ENCODE results near the gene MAN1A1.

MAN1A1 gene

DNA sequence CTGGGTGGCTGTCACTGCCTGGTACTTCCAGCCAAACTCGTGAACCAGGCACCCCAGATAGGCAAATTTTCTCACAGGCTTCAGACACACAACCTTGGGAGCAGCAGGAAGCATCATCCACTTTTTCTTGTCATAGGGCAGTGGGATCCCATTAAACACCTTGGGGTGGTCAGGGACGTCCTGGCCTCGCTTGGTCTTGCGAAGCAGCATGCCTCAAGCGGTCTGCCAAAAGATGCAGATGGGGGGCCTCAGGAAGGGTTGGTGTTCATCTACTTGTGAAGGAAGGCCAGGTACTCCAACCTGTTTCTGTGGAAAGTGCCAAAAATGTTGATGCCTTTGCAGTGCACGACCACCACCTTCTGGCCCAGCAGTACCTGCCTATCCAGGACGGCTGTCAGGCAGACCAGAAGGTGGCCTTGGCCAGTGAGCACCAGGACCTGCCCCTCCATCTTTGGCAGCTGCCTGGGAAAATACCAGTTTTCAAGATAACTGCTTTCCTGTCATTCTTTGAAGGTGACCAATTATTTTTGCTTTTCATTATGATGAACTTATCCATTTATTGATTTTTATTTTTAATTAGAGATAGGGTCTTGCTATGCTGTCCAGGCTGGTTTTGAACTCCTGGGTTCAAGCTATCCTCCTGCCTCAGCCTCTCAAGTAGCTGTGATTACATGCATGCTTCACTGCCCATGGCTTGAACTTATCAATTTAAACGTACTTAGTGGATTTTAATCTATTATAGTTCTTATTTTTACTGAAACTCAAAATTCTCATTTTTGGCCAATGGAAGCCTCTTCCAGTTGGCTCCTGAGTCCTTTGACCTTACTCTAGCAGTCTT lies 80.1 kb downstream of the MAN1A1 start:
- DNase-seq (no peak), ATAC-seq (no peak)

DNA sequence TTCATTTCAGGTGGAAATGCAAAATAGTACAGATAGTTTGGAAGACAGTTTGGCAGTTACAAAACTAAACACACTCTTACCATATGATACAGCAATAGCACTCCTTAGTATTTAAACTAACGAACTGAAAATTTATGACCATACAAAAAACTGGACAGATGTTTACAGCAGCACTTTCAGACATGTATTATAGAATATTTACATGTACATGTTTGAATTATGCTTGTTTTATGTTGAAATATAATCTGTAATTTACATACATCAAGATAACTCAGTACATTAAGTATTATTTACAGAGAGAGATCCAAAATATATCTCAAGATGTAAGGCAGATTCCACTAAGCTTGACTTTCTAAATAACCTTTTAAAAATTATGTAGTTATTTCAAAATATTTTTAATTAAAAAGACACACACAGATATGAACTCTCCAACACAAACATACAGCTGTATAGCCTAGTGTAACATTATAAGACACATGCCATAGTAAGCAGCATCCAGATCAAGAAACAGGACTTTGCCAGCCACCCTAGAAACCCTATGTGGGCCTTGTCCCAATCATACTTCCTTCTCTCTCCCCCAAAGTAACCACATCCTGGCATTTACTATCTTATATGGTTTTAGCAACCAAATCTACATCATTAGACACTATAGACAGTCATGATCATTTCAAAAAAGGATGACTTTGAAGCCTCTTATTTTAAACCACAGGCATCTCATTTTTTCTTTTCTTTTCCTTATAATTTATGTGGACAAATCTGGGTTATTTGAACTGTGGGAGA lies 82.2 kb downstream of the MAN1A1 start:
- no peak for DNase-seq
- peak; percentile 85 for ATAC-seq

DNA sequence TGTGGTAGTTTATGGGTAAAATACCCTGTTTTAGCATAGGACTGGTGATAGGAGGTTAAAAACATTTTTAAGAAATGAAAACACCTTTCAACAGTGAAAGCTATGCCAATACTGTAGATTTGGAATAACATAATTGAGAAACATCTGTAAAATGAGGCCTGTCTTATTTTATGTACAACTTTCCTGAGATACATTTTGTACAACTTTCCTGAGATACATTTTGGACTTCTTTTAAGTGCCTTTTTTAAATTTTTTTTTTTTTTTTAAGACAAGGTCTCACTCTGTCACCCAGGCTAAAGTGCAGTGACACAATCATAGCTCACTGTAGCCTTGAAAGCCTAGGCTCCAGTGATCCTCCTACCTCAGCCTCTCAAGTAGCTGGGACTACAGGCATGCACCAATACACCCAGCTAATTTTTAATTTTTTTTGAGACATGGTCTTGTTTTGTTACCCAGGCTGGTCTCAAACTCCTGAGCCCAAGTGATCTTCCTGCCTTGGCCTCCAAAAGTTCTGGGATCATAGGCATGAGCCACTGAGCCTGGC lies 84.6 kb downstream of the MAN1A1 start:
- ATAC-seq (no peak), DNase-seq (no peak)

DNA sequence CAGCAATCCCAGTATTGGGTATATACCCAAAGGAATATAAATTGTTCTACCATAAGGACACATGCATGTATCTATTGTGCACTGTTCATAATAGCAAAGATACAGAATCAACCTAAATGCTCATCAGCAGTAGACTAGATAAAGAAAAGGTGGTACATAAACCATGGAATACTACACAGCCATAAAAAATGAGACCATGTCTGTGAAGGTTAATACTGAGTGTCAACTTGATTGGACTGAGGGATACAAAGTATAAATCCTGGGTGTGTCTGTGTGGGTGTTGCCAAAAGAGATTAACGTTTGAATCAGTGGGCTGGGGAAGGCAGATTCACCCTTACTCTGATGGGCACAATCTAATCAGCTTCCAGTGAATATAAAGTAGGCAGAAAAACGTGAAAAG lies 86.9 kb downstream of the MAN1A1 start:
- ATAC-seq (no peak), DNase-seq (no peak)

DNA sequence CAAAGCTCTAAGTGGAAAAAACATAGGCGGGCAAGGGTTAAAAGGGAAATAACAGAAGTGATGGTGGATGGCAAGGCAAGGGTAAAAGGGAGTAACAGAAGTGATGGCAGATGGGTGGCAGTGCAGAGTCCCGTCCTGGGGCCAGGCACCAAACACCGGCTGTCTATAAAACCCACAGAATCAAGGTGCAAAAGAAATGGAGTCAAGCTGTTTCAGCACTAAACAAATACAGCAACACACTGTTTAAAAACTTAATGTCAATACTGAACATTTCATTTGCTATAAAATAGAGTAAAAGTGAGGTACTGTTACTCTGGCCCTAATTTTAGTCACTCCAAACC lies 87.6 kb downstream of the MAN1A1 start:
- no peak for DNase-seq
- ATAC-seq = no peak

DNA sequence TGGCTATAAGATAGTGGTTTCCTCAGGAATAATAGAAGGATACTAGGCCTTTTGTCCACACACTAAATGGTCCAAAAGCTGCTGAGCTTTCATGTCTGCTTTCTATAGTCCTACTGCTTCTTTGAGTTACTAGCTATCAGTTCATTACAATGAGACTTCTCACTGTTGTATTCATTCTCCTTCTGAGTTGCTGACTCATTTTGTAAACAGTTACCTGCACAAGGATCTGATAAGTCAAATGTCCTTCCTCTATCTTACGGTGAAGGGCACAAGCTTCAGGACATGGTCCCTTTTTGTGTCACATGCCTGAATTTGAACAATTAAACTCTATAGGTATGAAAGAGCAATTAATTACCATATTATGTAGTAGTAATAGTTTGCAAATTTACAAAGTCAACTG lies 90.5 kb downstream of the MAN1A1 start:
- ATAC-seq (no peak), DNase-seq (no peak)

DNA sequence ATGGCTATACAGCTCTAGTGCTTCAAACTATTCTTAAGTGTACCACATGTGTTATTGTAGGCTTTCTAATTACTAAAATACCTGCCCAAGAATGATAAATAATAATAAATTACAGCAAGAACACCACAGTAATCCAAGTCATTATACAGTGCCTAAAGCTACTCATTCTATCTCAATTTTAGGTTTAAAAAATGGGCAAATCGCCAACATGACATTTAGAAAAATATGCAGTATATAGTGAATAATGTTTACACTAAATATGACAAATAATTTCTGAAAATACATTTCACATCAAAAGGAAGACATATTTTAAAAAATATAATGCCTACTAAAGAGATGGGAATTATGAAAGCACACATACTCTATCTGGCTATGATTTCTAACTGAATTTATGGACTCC lies 91.8 kb downstream of the MAN1A1 start:
- ATAC-seq (no peak), DNase-seq (no peak)

DNA sequence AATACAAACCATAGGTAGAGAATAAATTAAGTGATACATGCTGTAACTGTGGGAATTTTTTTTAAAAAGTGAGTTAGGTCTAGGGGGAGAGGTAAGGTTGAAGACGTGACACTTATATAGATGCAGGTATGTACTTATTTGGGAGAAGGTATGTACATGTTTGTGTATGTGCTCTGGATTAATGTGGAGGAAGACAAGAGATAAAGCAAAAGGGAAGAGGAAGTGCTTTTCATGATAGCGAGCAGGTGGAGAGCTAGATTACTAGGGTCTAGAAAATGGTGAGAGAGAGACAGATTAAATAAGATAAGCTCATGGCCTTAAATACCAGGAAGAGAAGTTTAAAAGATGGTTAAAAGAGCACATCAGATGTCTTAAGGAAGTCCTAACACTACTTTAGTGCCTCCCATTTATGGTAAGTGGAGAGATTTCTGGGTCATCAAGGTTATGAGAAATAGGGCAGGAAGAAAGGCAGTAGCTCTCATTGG lies 92.5 kb downstream of the MAN1A1 start:
- ATAC-seq = no peak

DNA sequence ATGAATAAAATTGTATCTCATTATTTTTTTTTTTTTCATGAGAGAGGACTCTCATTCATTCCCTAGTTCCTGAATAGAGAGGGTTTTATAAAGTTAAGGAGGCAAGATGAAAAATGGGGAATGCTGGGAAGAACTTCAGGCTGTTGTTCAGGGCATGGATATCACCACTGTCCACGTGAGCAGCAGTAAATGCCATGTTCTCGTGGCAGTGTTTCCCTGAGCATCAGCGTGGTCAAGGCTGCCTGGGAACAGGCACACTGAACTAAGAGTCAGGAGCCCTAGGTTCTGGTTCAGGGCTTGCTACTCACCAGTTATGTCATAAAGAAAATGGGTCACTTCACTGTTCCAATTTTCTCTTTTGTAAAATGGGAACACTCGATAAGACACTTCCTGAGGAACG lies 93.2 kb downstream of the MAN1A1 start:
- no peak for ATAC-seq
- DNase-seq = no peak

More for the DNA sequence above, 92.5 kb downstream of the MAN1A1 start:
- no peak for DNase-seq

DNA sequence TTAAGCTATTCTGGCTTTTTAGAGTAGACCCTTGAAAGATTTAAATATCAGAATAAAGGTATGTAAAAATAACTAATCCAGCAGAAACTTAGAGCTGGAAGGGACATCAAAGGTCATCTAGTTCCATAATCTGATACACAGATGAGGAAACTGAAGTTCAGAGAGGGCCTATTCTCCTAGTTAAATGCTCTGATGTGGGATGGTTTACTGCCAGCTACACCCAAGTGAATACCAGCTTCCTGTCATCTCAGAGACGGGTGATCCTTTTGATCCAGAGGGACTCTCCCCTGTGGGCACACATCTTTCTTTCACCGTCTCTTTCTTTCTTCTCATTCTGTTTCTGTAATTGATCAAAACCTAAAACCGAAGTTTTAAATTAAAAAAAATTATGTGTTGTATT lies 94.1 kb downstream of the MAN1A1 start:
- DNase-seq (no peak), ATAC-seq (peak; percentile 76)

DNA sequence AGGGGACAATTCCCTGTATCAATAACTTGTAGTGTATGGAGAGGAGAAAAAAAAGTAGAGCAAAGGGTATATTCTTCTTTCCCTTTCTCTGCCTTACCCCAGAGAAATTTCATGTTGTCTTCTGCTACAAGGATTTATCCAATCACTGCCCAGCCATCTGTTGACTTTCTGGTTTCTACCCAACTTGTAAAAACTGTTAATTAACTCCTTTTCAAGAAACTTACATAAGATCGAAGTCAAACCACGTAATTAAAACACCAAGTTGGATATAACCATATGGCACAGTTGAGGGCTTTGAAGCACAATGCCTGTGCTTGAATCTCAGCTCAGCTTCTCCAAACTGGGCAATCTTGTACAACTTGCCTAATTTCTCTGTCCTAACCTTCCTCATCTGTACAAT lies 99.5 kb downstream of the MAN1A1 start:
- ATAC-seq (no peak), DNase-seq (no peak)

DNA sequence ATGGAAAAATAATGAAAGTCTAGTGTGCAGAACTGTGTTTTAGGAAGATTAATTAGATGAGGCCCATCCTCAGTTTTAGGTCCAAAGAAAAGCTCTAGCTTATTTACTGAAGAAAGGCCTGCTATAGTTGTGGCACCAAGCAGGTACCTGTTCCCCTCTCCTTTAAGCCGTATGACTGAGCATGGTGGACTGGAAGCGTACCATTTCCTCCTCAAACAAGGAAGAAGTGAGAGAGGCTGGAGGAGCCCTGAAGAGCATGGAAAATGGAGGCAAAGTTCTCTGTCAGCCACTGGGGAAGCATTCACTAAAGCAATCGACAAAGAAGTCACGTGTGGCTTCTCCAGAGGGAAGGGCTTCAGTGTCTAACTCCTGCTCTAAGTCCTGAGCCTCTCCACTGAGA lies 100.2 kb downstream of the MAN1A1 start:
- DNase-seq = no peak
- ATAC-seq = no peak

DNA sequence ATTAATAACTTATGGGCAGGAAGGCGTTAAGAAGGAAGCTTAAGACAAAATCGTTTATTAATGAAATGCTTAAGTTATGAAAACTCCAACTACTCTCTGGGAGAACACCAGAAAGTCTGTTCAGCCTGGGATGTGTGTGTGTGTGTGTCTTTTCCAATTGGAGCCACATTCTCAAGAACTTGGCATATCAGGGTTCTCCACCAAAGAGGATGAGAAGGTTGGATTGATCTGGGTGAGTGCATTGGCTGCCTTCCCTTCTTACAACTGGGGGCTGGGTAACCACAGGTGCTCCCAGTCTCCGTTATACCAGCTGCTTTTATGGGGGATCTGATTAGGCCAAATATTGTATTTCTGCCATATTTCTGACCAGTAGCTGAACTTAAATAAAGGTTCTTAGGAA lies 102.1 kb downstream of the MAN1A1 start:
- DNase-seq (no peak), ATAC-seq (no peak)

DNA sequence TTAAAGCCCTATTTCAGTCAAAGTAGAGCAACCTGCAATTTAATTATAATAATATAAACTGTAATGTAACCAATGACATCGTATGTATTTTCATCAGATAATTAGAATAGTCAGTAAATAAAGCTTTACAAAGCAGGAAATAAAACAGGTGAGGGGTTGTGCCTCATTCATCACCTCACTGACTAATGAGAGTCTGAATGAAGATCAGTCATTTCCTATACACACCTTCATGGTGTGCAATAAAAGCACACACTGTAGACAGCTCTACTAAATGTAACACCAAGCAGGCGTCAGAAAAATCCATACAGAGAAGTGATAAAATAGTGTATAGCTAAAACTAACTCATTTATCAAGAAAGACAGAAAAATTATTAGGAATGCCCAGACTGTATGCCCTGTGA lies 105.9 kb downstream of the MAN1A1 start:
- DNase-seq (no peak), ATAC-seq (no peak)

DNA sequence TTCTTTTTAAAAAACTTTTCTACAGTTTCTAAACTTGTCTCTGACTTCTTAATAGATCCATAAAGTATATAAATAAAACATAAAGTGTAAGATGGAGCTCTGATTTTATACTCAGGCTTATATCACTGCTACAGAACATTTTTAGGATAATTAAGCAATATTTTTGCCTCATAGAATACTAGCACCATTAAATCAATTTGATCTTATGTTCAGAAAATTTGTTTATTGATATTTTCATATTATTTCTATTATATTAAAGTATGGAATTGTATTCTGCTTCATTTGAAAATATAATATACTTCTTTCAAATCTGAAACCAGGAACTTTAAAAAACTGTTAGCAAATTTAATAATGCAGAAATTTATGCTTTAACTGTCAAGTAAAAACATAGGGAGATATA lies 106.5 kb downstream of the MAN1A1 start:
- DNase-seq (no peak), ATAC-seq (no peak)

DNA sequence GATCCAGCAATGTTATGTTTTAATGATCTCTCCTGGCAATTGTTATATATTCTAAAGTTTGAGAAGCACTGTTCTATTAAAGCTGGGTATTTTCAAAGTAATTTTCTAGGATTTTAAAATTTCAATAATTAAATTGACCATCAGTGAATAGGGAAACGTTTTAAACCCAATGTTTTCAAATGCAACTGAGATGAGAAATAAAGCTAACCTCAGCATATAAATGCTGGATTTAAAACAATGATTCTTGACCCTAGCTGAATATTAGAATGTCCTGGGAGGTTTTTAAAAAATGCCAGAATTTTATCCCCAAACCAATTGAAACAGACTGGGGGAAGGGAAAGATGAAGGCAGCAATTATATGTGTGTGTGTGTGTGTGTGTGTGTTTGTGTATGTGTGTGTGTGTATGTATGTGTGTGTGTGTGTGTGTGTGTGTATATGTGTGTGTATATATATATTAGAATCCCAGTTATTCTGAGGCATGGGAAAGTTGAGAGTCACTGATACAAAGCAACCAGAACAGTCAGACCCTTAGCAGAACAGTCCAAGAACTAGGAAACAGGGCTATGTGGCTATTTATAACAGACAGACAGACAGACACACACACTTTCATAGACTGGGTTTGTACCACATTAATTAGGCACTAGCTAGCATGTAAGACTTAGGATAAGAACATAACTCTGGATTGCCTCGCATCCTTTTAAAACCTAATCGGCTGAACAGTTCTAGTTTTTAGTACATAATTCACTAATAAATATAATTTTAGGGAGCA lies 107.8 kb downstream of the MAN1A1 start:
- ATAC-seq = no peak
- DNase-seq = no peak

DNA sequence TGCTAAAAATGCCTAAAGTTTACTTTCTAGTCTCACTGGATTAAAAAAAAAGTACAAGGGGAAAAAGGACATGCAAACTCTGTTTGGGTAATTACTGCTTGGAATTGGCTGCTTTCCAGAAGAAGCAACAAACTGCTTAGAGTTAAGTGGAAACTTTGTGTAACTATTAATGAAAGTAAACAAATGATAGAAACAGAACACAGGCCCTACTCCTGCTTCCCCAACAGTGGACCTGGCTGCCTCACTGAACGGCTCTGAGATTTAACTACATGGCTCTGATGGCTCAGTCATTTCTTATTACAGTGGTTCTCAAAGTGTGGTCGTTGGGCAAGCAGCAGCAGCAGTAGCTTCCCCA lies 108.5 kb downstream of the MAN1A1 start:
- ATAC-seq (no peak), DNase-seq (no peak)

DNA sequence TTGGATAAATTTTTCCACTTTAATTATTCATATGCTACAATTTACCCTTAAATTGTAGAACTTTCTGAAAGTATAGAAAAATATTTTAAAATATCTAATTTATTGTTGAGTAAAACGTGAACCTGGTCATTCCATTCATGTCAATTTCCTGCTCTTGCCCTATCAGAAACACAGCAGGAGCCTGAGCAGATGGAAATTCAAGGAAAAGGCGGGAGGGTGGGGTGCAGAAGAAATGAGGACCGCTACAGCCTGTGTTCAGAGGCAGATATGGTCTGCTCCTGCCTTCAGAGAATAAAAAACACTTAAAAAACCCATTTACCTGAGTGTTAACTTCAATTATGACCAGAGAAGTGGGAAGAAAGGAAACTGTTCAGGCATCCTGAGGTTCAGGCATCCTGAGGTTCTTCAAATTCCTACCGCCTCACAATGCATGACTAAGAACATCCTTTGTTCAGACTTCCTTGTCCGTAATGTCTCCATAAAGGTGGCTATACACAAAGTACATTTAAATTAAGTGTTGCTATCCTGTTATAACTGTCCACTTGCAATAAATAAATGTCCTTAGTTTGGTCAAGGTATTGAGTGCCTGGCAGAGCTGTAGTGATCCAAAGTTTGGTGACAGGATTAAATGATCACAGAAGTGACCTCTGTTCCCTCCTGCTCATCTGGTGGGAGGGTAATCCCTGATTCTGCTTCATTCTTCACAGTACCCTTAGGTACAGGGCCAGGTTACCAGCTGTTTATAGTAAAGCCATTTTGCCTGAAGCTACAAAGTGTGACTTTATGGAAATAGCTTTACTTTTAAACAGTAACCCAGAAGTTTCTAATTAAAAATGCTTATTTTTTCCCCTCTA lies 109.1 kb downstream of the MAN1A1 start:
- ATAC-seq (no peak), DNase-seq (no peak)

DNA sequence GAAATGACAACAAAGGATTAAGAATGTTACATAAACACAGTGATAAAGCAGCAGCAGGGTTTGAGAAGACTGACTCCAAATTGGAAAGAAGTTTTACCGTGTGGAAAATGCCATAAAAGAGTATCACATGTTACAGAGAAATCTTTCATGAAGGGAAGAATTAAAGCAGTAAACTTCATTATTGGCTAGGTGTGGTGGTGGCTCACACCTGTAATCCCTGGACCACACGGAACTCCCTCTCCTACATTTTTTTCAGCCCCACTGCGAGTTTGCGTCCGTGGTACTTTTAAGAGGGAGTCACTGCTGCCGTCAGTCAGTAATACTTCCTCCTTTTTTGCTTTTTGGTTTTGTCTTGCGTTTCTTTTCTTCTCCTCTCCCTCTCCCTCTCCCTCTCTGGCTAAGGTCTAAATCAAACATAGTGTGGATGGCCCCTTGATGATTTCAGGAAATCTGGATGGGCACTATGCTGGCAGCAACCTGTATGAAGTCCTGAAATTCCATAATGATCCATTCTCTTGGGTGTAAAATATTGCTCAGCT lies 112.3 kb downstream of the MAN1A1 start:
- ATAC-seq (no peak), DNase-seq (no peak)

DNA sequence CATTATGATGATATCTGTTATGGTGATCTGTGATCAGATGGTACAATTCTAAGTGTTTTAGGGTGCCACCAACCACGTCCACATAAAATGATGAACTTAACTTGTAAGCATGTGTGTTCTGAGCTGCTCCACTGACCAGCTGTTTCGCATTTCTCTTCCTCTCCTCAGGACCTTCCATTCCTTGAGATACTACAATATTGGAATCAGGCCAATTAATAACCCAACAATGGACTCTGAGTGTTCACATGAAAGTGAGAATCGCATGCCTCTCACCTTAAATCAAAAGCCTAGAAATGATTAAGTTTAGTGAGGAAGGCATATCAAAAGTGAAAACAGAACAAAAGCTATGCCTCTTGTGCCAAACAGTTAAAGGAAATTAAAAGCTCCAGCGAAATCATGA lies 114.6 kb downstream of the MAN1A1 start:
- DNase-seq = no peak
- no peak for ATAC-seq

DNA sequence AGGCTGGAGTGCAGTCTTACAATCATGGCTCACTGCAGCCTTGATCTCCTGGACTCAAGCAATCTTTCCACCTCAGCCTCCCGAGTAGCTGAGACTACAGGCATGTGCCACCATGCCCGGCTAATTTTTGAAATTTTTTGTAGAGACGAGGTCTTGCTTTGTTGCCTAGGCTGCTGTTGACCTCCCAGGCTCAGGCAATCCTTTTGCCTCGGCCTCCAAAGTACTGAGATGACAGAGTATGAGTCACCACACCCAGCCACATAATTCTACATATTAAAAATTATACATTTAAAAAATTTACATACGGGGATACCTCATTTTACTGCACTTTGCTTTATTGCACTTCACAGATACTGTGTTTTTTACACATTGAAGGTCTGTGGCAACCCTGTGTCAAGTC lies 115.1 kb downstream of the MAN1A1 start:
- DNase-seq (no peak), ATAC-seq (peak; percentile 65)

Measured in stimulated activated naive CD8-positive, alpha-beta T cell treated with anti-CD3 and anti-CD28 coated beads, Interleukin-15, Interleukin-2, amounts not matched to agents 100 U/mL and 50 U/mL, for 24 hours (primary cell).